ENCODE measurements around the gene AP2M1. TPM values are rescaled to one million over a fixed set of nuclear protein-coding genes. Genes with fewer than 3 reads are reported as not detected.
A peak's percentile ranks its signal among the peaks of the same experiment; 100 is the strongest.

The AP2M1 gene
- total RNA-seq, 2 donors from 2014 or later = 53.4 to 70.9 TPM

GRCh38 chr3:184155644-184156521 lies 18.8 kb upstream of the AP2M1 start:
- peak overlapping the region; percentile 76 to 91 (median 80) for H3K27ac ChIP-seq
- no peaks in the 10 kb centered on the region for H3K36me3 ChIP-seq (replicated peaks in 1 of 2; ENCODE audit: insufficient read depth in 1 of 2, low read depth in 2 of 2)
- no peaks in the 10 kb centered on the region for H3K9me3 ChIP-seq
- no peak for TF ChIP-seq POLR2A (IDR thresholded peaks at IDR 0.05)
- no peak for TF ChIP-seq CTCF (IDR thresholded peaks at IDR 0.05)
- peaks cover 46% of the 10 kb centered on the region for H3K4me1 ChIP-seq
- H3K4me3 ChIP-seq = peak overlapping the region; percentile 85 to 88
- 0% methylated on average over 10 to 47 of the region's 47 CpGs for WGBS, 2 donors
- intact Hi-C loops (cut with DNase I) = no loop called here
- no peaks in the 10 kb centered on the region for H3K27me3 ChIP-seq
- ATAC-seq (peak; percentile 27), DNase-seq (peak in 3 of 4 donors; percentile 35 to 43 (median 36))

- peak; percentile 33 for ATAC-seq
- peak; percentile 38 to 54 (median 48) for DNase-seq
- H3K27ac ChIP-seq = peak overlapping the region; percentile 40 to 91 (median 76)
- H3K4me1 ChIP-seq = peaks cover 48% of the 10 kb centered on the region
- WGBS, 2 donors = 0 to 4% methylated on average over 5 to 6 of the region's 6 CpGs
- no peaks in the 10 kb centered on the region for H3K36me3 ChIP-seq (replicated peaks in 1 of 2; ENCODE audit: insufficient read depth in 1 of 2, low read depth in 2 of 2)
- H3K27me3 ChIP-seq = no peaks in the 10 kb centered on the region
- H3K4me3 ChIP-seq = peak overlapping the region; percentile 85 to 88
- no peak for TF ChIP-seq POLR2A (IDR thresholded peaks at IDR 0.05)
- TF ChIP-seq CTCF (IDR thresholded peaks at IDR 0.05) = no peak
- intact Hi-C loops (cut with DNase I) = no loop called here
- H3K9me3 ChIP-seq = no peaks in the 10 kb centered on the region
Observed at GRCh38 chr3:184156522-184156955, 18.1 kb upstream of the AP2M1 start.

- Histone ChIP-seq H3K36me3 (replicated peaks in 1 of 2; ENCODE audit: insufficient read depth in 1 of 2, low read depth in 2 of 2) (no peaks in the 10 kb centered on the region), H3K27me3 (no peaks in the 10 kb centered on the region), H3K4me1 (peaks cover 48% of the 10 kb centered on the region), H3K9me3 (no peaks in the 10 kb centered on the region), H3K27ac (peak overlapping the region in 3 of 4 donors; percentile 76 to 91 (median 77)), H3K4me3 (peak overlapping the region in 1 of 2 donors; percentile 85)
- no peak for ATAC-seq
- TF ChIP-seq POLR2A (IDR thresholded peaks at IDR 0.05) (no peak), CTCF (IDR thresholded peaks at IDR 0.05) (no peak)
- DNase-seq = no peak
- intact Hi-C loops (cut with DNase I) = no loop called here
Observed at GRCh38 chr3:184157206-184157605, 17.4 kb upstream of the AP2M1 start.

GRCh38 chr3:184158404-184158803 lies 16.3 kb upstream of the AP2M1 start:
- intact Hi-C loops (cut with DNase I) = no loop called here
- no peak overlapping the region for H3K4me3 ChIP-seq
- TF ChIP-seq CTCF (IDR thresholded peaks at IDR 0.05) (no peak), POLR2A (IDR thresholded peaks at IDR 0.05) (no peak)
- no peak for ATAC-seq
- peaks cover 0 to under 1% of the 10 kb centered on the region in 2 donors for H3K36me3 ChIP-seq (replicated peaks in 1 of 2; ENCODE audit: insufficient read depth in 1 of 2, low read depth in 2 of 2)
- H3K27me3 ChIP-seq = no peaks in the 10 kb centered on the region
- H3K27ac ChIP-seq = no peak overlapping the region
- 71 to 80% methylated on average over 4 of the region's 4 CpGs for WGBS, 2 donors
- H3K4me1 ChIP-seq = peaks cover 48% of the 10 kb centered on the region
- no peak for DNase-seq
- H3K9me3 ChIP-seq = no peaks in the 10 kb centered on the region

Data from body of pancreas (tissue), 4 donors.